HK-2 (cell line): ENCODE results near the gene HDAC4.

Experiments used
- DNase-seq: peaks from one replicate; pipeline ENCODE4 v3.0.0-alpha.2; 2018; ENCODE audit not compliant: unreplicated experiment

Gene HDAC4

GRCh38 chr2:239429473-239430350 lies 28.9 kb upstream of the HDAC4 start:
- no peak for DNase-seq

- DNase-seq: no peak
Observed at GRCh38 chr2:239425631-239426030, 24.8 kb upstream of the HDAC4 start.

GRCh38 chr2:239424337-239425045 lies 23.7 kb upstream of the HDAC4 start:
- DNase-seq: no peak

- DNase-seq: no peak
Observed at GRCh38 chr2:239423551-239423950, 22.7 kb upstream of the HDAC4 start.

- no peak for DNase-seq
Observed at GRCh38 chr2:239421851-239422250, 21.0 kb upstream of the HDAC4 start.

GRCh38 chr2:239420082-239420481 lies 19.3 kb upstream of the HDAC4 start:
- DNase-seq: no peak

GRCh38 chr2:239418918-239419317 lies 18.1 kb upstream of the HDAC4 start:
- no peak for DNase-seq

GRCh38 chr2:239412905-239413603 lies 12.2 kb upstream of the HDAC4 start:
- no peak for DNase-seq

- DNase-seq: no peak
Observed at GRCh38 chr2:239411549-239412319, 10.9 kb upstream of the HDAC4 start.

- no peak for DNase-seq
Observed at GRCh38 chr2:239411117-239411516, 10.3 kb upstream of the HDAC4 start.

- no peak for DNase-seq
Observed at GRCh38 chr2:239409976-239410375, 9.2 kb upstream of the HDAC4 start.

- no peak for DNase-seq
Observed at GRCh38 chr2:239407112-239407511, 6.3 kb upstream of the HDAC4 start.

- DNase-seq: no peak
Observed at GRCh38 chr2:239406316-239406995, 5.6 kb upstream of the HDAC4 start.

- DNase-seq: no peak
Observed at GRCh38 chr2:239405071-239405470, 4.3 kb upstream of the HDAC4 start.

GRCh38 chr2:239402666-239403065 lies 1.8 kb upstream of the HDAC4 start:
- DNase-seq: no peak

GRCh38 chr2:239401881-239402233 lies 1.0 kb upstream of the HDAC4 start:
- DNase-seq: no peak

GRCh38 chr2:239401067-239401880 lies 454 bp upstream of the HDAC4 start:
- DNase-seq: peak; percentile 99

- DNase-seq: no peak
Observed at GRCh38 chr2:239399921-239400595, 762 bp downstream of the HDAC4 start.

- DNase-seq: no peak
Observed at GRCh38 chr2:239399433-239399920, 1.3 kb downstream of the HDAC4 start.

- no peak for DNase-seq
Observed at GRCh38 chr2:239398521-239398921, 2.3 kb downstream of the HDAC4 start.
